KMS-11 (cell line): Measurements from ENCODE around the gene CALHM1.

Experiments used
- H2AFZ ChIP-seq: fragments of 200-600 bp; sonication (generic); 2 replicates; pipeline ENCODE4 v1.6.1; 2016; ENCODE audit warnings: antibody characterized with exemption, mixed run types, low read depth
- H3K27ac ChIP-seq: fragments of 200-600 bp; sonication (generic); 2 replicates; pipeline ENCODE4 v1.6.1; 2016; ENCODE audit warnings: mild to moderate bottlenecking, mixed run types
- H3K27me3 ChIP-seq: fragments of 200-600 bp; sonication (generic); 2 replicates; pipeline ENCODE4 v1.6.1; 2017; ENCODE audit warnings: mild to moderate bottlenecking, low read depth, mixed run types, moderate library complexity; ENCODE audit not compliant: insufficient read depth
- H3K36me3 ChIP-seq: fragments of 200-600 bp; sonication (generic); 2 replicates; pipeline ENCODE4 v1.6.1; 2017; ENCODE audit warnings: mild to moderate bottlenecking, mixed run types; ENCODE audit not compliant: insufficient read depth
- H3K4me1 ChIP-seq: fragments of 200-600 bp; sonication (generic); 2 replicates; pipeline ENCODE4 v1.6.1; 2016; ENCODE audit warnings: mild to moderate bottlenecking, low read depth, mixed run types; ENCODE audit not compliant: poor library complexity, severe bottlenecking
- H3K4me2 ChIP-seq: fragments of 200-600 bp; sonication (generic); 2 replicates; pipeline ENCODE4 v1.7.0; 2016; ENCODE audit warnings: mild to moderate bottlenecking, mixed run types
- H3K4me3 ChIP-seq: fragments of 200-600 bp; sonication (generic); IDR thresholded peaks from 2 replicates; pipeline ENCODE4 v1.6.1; 2017; ENCODE audit warnings: low read depth, low read length, mixed read lengths; ENCODE audit not compliant: insufficient read depth
- H3K79me2 ChIP-seq: fragments of 200-600 bp; sonication (generic); 2 replicates; pipeline ENCODE4 v1.6.1; 2016; ENCODE audit warnings: low read depth, mixed run types; ENCODE audit not compliant: insufficient read depth
- H3K9ac ChIP-seq: fragments of 200-600 bp; sonication (generic); 2 replicates; pipeline ENCODE4 v1.6.1; 2016; ENCODE audit warnings: mild to moderate bottlenecking, mixed run types
- H4K20me1 ChIP-seq: fragments of 200-600 bp; sonication (generic); 2 replicates; pipeline ENCODE4 v1.6.1; 2016; ENCODE audit warnings: mild to moderate bottlenecking, mixed run types; ENCODE audit not compliant: insufficient read depth
- TF ChIP-seq, protein P1 (sequence below): fragments of 200-600 bp; sonication (generic); conservative IDR thresholded peaks from 2 replicates; pipeline ENCODE4 v1.6.1; 2017; ENCODE audit warnings: low read depth, mild to moderate bottlenecking, antibody characterized with exemption, low read length, moderate library complexity, mixed read lengths

CALHM1 gene

DNA sequence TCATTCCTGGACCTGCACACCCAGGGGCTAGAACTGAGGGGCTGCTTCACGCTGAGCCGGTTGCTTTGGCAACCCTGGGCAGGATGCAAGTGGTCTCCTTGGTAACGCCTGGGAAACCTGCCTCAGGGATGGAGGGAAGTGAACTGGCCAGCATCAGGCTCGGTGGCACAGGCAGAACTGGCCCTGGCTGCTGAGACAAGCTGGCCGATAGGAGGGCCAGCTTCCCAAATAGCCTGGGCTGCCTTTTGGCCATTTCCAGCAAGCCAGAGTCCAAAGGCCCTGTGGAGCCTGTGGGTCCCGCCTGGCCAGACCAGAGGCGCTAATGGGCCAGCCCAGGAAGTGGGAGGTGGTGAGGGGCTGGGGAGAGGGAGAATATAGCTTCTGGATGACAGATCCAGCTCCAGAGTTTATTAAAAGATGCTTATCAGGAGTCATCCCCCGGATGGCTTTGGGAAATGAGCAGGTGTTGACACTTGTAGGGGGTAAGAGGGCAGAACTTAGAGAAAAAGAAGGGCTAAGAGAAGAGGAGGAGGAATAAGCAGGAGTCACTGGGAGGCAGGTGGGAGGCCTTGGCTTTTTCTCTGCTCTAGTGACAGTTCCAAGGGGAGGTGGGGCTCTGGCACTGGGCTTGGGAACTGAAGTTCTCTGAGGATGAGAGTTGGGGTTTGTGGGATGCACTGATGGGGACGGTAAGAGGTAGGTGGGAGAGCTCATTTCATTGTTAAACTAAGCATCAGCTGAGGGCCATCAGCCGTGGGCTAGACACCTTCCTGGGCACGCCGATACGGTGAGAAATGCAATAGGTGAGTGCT lies 44.4 kb upstream of the CALHM1 start:
- H3K4me1 ChIP-seq = peaks cover 88% of the 10 kb centered on the region
- no peak overlapping the region for H3K27ac ChIP-seq
- H3K79me2 ChIP-seq = no peaks in the 10 kb centered on the region
- TF ChIP-seq, protein P1, sequence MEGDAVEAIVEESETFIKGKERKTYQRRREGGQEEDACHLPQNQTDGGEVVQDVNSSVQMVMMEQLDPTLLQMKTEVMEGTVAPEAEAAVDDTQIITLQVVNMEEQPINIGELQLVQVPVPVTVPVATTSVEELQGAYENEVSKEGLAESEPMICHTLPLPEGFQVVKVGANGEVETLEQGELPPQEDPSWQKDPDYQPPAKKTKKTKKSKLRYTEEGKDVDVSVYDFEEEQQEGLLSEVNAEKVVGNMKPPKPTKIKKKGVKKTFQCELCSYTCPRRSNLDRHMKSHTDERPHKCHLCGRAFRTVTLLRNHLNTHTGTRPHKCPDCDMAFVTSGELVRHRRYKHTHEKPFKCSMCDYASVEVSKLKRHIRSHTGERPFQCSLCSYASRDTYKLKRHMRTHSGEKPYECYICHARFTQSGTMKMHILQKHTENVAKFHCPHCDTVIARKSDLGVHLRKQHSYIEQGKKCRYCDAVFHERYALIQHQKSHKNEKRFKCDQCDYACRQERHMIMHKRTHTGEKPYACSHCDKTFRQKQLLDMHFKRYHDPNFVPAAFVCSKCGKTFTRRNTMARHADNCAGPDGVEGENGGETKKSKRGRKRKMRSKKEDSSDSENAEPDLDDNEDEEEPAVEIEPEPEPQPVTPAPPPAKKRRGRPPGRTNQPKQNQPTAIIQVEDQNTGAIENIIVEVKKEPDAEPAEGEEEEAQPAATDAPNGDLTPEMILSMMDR = no peak
- no peak overlapping the region for H2AFZ ChIP-seq
- H3K27me3 ChIP-seq = peaks cover 16% of the 10 kb centered on the region
- H3K9ac ChIP-seq = no peak overlapping the region
- H3K4me3 ChIP-seq = no peak overlapping the region
- H3K4me2 ChIP-seq = no peak overlapping the region
- H4K20me1 ChIP-seq = no peaks in the 10 kb centered on the region
- no peaks in the 10 kb centered on the region for H3K36me3 ChIP-seq

DNA sequence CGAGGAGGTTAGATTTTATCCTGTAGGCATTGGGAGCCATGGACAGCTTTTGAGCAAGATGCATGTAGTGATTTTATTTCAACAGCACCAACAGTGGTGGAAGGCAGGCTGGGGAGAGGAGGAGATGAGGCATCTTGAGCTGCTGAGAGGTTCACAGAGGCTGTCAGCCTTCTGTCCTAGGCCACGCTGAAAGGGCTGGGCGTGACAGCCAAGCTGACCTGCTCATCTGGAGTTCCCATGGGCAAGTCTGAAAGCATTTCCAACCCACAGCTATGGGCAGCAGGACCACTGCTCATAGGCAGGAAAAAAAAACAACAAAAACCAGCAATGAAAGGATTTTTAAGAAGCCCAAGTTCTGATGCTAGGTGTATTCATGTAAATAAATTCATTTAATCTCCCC lies 42.5 kb upstream of the CALHM1 start:
- H3K27me3 ChIP-seq = peaks cover 9% of the 10 kb centered on the region
- no peak overlapping the region; the same call in 1 of the 2 replicates for H3K9ac ChIP-seq
- TF ChIP-seq, protein P1 = no peak
- H3K27ac ChIP-seq = peak overlapping the region; percentile 34; the same call in 1 of the 2 replicates
- H3K4me1 ChIP-seq = peaks cover 85% of the 10 kb centered on the region
- no peaks in the 10 kb centered on the region for H4K20me1 ChIP-seq
- H3K4me2 ChIP-seq = peak overlapping the region; percentile 68
- H3K79me2 ChIP-seq = no peaks in the 10 kb centered on the region
- no peaks in the 10 kb centered on the region for H3K36me3 ChIP-seq
- H2AFZ ChIP-seq = no peak overlapping the region
- H3K4me3 ChIP-seq = no peak overlapping the region

DNA sequence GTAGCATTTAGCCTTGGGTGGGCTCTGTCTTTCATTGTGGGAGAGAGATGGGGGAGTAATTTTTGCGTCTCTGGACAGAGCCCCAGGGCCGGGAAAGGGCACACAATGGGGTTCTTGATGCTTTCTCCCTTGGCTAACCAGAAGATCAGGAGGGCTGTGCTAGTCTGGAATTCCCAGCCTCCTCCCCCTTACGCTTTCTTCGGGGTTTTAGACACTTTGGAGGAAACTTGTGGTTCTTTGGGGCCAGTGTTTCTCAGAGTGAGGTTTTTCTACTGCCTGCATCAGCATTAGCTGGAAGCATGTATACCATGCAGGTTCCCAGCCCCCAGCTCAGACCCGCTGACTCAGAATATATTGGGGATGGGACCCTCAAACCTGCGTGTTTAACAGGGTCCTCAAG lies 41.8 kb upstream of the CALHM1 start:
- Histone ChIP-seq H3K27me3 (peaks cover 2% of the 10 kb centered on the region), H3K27ac (peak overlapping the region; percentile 34; the same call in 1 of the 2 replicates)

DNA sequence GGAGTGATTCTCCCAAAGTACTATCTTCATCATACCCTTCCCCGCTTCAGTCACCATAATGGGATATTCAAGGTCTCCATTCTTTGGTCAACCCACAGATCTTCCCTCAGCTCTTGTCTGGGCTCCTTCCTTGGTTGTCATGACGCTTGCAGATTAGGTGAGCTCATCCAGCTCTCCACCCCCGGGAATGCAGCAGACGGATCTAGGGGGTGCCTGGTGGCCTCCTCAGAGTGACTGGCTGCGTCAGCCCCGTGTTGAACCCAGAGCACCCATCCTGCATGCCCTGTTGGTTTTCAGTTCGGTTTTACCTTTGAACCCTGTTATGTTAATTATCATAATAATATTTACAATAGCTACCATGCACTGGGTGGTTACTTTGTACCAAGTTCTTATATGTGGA lies 41.2 kb upstream of the CALHM1 start:
- TF ChIP-seq, protein P1 = no peak
- Histone ChIP-seq H3K36me3 (no peaks in the 10 kb centered on the region), H3K4me1 (peaks cover 77% of the 10 kb centered on the region), H3K27ac (peak overlapping the region; percentile 34; the same call in 1 of the 2 replicates), H3K9ac (no peak overlapping the region), H3K27me3 (peaks cover 3% of the 10 kb centered on the region; the same call in 1 of the 2 replicates), H3K4me2 (peak overlapping the region; percentile 68), H2AFZ (no peak overlapping the region), H3K4me3 (no peak overlapping the region), H4K20me1 (no peaks in the 10 kb centered on the region), H3K79me2 (no peaks in the 10 kb centered on the region)

More for the DNA sequence above, 41.8 kb upstream of the CALHM1 start:
- H3K9ac ChIP-seq = peak overlapping the region; percentile 16; the same call in 1 of the 2 replicates
- H4K20me1 ChIP-seq = no peaks in the 10 kb centered on the region
- no peaks in the 10 kb centered on the region for H3K36me3 ChIP-seq
- no peak overlapping the region for H2AFZ ChIP-seq
- peak overlapping the region; percentile 68 for H3K4me2 ChIP-seq
- no peaks in the 10 kb centered on the region for H3K79me2 ChIP-seq
- no peak overlapping the region for H3K4me3 ChIP-seq
- TF ChIP-seq, protein P1 = no peak
- peaks cover 83% of the 10 kb centered on the region for H3K4me1 ChIP-seq
